Peyer's patch (tissue), 4 donors: Measurements from ENCODE around the gene MUC5AC.

ENCODE experiments used
- POLR2A ChIP-seq, 2 donors: fragments of 450-650 bp; IDR thresholded peaks; one replicate each; pipeline ENCODE4 v1.5.1; 2017; ENCODE audit warnings: antibody characterized with exemption in 2 of 2, mild to moderate bottlenecking in 2 of 2, moderate library complexity in 2 of 2
- TF ChIP-seq, protein P1 (sequence below), 6 experiments: fragments of 450-650 bp in 4 of 6; fragments of 200-600 bp in 2 of 6; sonication (generic) in 1 of 6; IDR thresholded peaks; one replicate each; pipeline ENCODE4 v1.5.1; 2017 to 2019; ENCODE audit warnings: antibody characterized with exemption in 6 of 6, mild to moderate bottlenecking in 3 of 6, moderate library complexity in 1 of 6

DNA sequence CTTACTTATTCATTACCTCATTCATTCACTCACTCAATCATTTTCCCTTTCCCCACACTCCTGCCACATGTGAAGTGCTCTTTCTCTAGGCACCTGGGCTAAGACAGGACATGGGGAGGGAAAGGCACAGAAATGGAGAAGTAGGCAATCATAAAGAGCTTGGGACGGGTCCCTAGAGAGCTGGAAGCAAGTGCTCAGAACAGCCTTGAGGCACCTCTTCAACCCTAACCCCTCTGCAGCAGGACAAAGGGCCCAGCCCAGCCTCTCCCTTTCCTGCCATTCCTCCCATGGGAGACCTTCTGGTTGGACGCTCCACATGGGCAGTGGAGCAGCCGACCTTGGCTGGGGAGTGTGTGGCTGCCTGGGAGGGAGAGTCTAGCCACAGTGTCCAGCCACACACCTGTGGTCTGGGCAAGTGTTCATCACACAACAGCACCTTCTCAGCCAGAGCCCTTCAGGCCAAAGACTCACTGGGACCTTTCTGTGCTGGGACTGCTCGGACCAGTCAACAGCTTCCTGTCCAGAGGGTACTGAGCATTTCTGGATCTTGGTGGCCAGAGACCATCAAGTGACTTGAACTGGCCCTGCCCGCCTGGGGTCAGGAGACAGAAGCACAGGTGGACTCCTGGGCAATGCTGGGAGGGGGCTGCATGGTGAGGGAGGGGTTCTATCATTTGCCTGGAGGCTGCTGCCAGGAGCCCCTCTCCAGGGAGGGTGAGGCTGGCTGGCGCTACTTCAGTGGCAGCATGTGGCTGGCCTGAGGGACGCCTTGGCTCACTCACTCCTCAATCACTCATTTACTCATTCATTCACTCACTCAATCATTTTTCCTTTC, 1.0 kb upstream of the MUC5AC start:
- TF ChIP-seq, protein P1, sequence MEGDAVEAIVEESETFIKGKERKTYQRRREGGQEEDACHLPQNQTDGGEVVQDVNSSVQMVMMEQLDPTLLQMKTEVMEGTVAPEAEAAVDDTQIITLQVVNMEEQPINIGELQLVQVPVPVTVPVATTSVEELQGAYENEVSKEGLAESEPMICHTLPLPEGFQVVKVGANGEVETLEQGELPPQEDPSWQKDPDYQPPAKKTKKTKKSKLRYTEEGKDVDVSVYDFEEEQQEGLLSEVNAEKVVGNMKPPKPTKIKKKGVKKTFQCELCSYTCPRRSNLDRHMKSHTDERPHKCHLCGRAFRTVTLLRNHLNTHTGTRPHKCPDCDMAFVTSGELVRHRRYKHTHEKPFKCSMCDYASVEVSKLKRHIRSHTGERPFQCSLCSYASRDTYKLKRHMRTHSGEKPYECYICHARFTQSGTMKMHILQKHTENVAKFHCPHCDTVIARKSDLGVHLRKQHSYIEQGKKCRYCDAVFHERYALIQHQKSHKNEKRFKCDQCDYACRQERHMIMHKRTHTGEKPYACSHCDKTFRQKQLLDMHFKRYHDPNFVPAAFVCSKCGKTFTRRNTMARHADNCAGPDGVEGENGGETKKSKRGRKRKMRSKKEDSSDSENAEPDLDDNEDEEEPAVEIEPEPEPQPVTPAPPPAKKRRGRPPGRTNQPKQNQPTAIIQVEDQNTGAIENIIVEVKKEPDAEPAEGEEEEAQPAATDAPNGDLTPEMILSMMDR (IDR thresholded peaks at IDR 0.05): no peak
- no peak for TF ChIP-seq POLR2A (IDR thresholded peaks at IDR 0.05)
